ENCODE measurements around the gene AURKB. TPM values are rescaled to one million over a fixed set of nuclear protein-coding genes. Genes with fewer than 3 reads are reported as not detected.

The AURKB gene
- total RNA-seq, 4 donors from 2014 or later: 2.3 TPM; not detected in 3

GRCh38 chr17:8248751-8249607 is 38.6 kb upstream of the AURKB start, which contains the start of gene PFAS:
Gene PFAS (plus strand): TSS chr17:8249289. CDS start chr17:8253938, 4,649 bp downstream.
- in situ Hi-C loops (cut with MboI; ENCODE audit: low sequenced_read_pairs in 4 of 4): loop anchor here in 1 of 4 donors (10.0 kb wide), 1 partner anchor 46 kb away; the partner anchor contains the start of gene SLC25A35
- peak; percentile 80 to 81 for ATAC-seq

DNA sequence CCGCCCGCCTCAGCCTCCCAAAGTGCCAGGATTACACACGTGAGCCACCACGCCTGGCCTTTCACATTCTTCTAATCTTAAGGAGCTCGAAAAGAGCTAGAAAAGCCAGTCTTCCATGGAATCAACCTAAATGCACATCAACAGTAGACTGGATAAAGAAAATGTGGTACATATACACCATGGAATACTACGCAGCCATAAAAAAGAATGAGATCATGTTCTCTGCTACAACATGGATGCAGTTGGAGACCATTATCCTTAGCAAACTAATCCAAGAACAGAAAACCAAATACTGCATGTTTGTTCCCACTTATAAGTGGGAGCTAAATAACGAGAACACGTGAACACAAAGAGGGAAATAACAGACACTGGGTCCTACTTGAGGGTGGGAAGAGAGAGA is 34.4 kb upstream of the AURKB start:
- DNase-seq: no peak
- no peak overlapping the region for H3K27ac ChIP-seq
- intact Hi-C loops (cut with DNase I; ENCODE audit: low total_unique reads) (no loop called here), in situ Hi-C loops (cut with MboI; ENCODE audit: low sequenced_read_pairs in 4 of 4) (loop anchor here in 1 of 4 donors (10.0 kb wide), 1 partner anchor 50 kb away; the partner anchor contains the start of gene SLC25A35)
- TF ChIP-seq CTCF (IDR thresholded peaks at IDR 0.05 in 4 of 5, conservative IDR thresholded peaks at IDR 0.05 in 1 of 5) (no peak), POLR2A (IDR thresholded peaks at IDR 0.05) (no peak)
- peaks cover 4 to 10% of the 10 kb centered on the region in 2 donors for H3K4me1 ChIP-seq
- peaks cover 0 to 28% of the 10 kb centered on the region in 2 donors for H3K36me3 ChIP-seq
- H3K27me3 ChIP-seq: no peaks in the 10 kb centered on the region
- no peaks in the 10 kb centered on the region for H3K9me3 ChIP-seq
- no peak for ATAC-seq
- no peak overlapping the region for H3K4me3 ChIP-seq

More at GRCh38 chr17:8248751-8249607, 38.6 kb upstream of the AURKB start, which contains the start of gene PFAS:
- peaks cover 0 to 11% of the 10 kb centered on the region in 2 donors for H3K36me3 ChIP-seq
- H3K27me3 ChIP-seq: no peaks in the 10 kb centered on the region
- peak; percentile 89 to 92 for DNase-seq
- intact Hi-C loops (cut with DNase I; ENCODE audit: low total_unique reads): loop anchor here (1.0 kb wide), 6 partner anchors 27 to 130 kb away; partner anchors contain the start of genes RANGRF and SLC25A35
- H3K9me3 ChIP-seq: no peaks in the 10 kb centered on the region
- H3K4me1 ChIP-seq: peaks cover 8 to 13% of the 10 kb centered on the region in 2 donors
- H3K27ac ChIP-seq: peak within 1 kb of the TSS; percentile 96 to 100 (median 98)
- TF ChIP-seq POLR2A (IDR thresholded peaks at IDR 0.05) (peak; percentile 37 to 63), CTCF (IDR thresholded peaks at IDR 0.05 in 4 of 5, conservative IDR thresholded peaks at IDR 0.05 in 1 of 5) (peak in 2 of 5 experiments; percentile 11 to 33)
- H3K4me3 ChIP-seq: peak within 1 kb of the TSS; percentile 82 to 99 (median 92)

- Histone ChIP-seq H3K9me3 (no peaks in the 10 kb centered on the region), H3K4me3 (no peak overlapping the region), H3K27me3 (no peaks in the 10 kb centered on the region), H3K27ac (no peak overlapping the region), H3K4me1 (peaks cover 0 to 6% of the 10 kb centered on the region in 2 donors), H3K36me3 (peaks cover 0 to 36% of the 10 kb centered on the region in 2 donors)
- TF ChIP-seq CTCF (IDR thresholded peaks at IDR 0.05 in 4 of 5, conservative IDR thresholded peaks at IDR 0.05 in 1 of 5) (no peak), POLR2A (IDR thresholded peaks at IDR 0.05) (no peak)
- ATAC-seq (no peak), DNase-seq (no peak)
- intact Hi-C loops (cut with DNase I; ENCODE audit: low total_unique reads) (no loop called here), in situ Hi-C loops (cut with MboI; ENCODE audit: low sequenced_read_pairs in 4 of 4) (loop anchor here in 1 of 4 donors (10.0 kb wide), 1 partner anchor 51 kb away; the partner anchor contains the start of gene SLC25A35)
Measured at GRCh38 chr17:8243827-8244226, 33.5 kb upstream of the AURKB start.

- Histone ChIP-seq H3K27me3 (no peaks in the 10 kb centered on the region), H3K4me1 (no peaks in the 10 kb centered on the region), H3K4me3 (no peak overlapping the region), H3K9me3 (no peaks in the 10 kb centered on the region), H3K27ac (no peak overlapping the region), H3K36me3 (peaks cover 0 to 84% of the 10 kb centered on the region in 2 donors)
- intact Hi-C loops (cut with DNase I; ENCODE audit: low total_unique reads) (no loop called here), in situ Hi-C loops (cut with MboI; ENCODE audit: low sequenced_read_pairs in 4 of 4) (no loop called here)
- DNase-seq: no peak
- ATAC-seq: no peak
- TF ChIP-seq CTCF (IDR thresholded peaks at IDR 0.05 in 4 of 5, conservative IDR thresholded peaks at IDR 0.05 in 1 of 5): no peak
- TF ChIP-seq POLR2A (IDR thresholded peaks at IDR 0.05): no peak
Measured at GRCh38 chr17:8237886-8238285, 27.5 kb upstream of the AURKB start.

All from gastrocnemius medialis (tissue), 4 donors.